Activated CD4-positive, alpha-beta T cell treated with anti-CD3 and anti-CD28 coated beads for 1 hour (primary cell): ENCODE data around the gene UFL1.

Experiments used
- DNase-seq: peaks from one replicate; pipeline ENCODE4 v3.0.0-alpha.2; 2020

The UFL1 gene

GRCh38 chr6:96576221-96576620, 54.6 kb downstream of the UFL1 start:
- no peak for DNase-seq

- DNase-seq, result no peak
These were observed 60.4 kb downstream of the UFL1 start for GRCh38 chr6:96582021-96582420.

- no peak for DNase-seq
These were observed 60.8 kb downstream of the UFL1 start for GRCh38 chr6:96582436-96582835.

GRCh38 chr6:96604420-96604819, 82.8 kb downstream of the UFL1 start:
- no peak for DNase-seq
